GM23338 (cell line): ENCODE results near the gene MAD1L1.

ENCODE experiments used
- CREB1 ChIP-seq: fragments of 250-450 bp; sonication (Bioruptor Pico); IDR thresholded peaks from 2 replicates; pipeline ENCODE4 v1.5.0; 2020; ENCODE audit warnings: low read depth, mild to moderate bottlenecking, moderate library complexity
- EZH2 ChIP-seq: fragments of 200-600 bp; sonication (generic); IDR thresholded peaks from one replicate; pipeline ENCODE4 v1.8.0; 2017; ENCODE audit warnings: antibody characterized with exemption, mild to moderate bottlenecking, low read depth; ENCODE audit not compliant: unreplicated experiment
- EZH2phosphoT487 ChIP-seq: fragments of 200-600 bp; sonication (generic); IDR thresholded peaks from one replicate; pipeline ENCODE4 v1.8.1; 2018; ENCODE audit warnings: antibody characterized with exemption; ENCODE audit not compliant: unreplicated experiment
- JUNB ChIP-seq: IDR thresholded peaks from one replicate; pipeline ENCODE4 v1.6.1; 2016; ENCODE audit warnings: antibody characterized with exemption; ENCODE audit not compliant: unreplicated experiment
- NANOG ChIP-seq: IDR thresholded peaks from 2 replicates; pipeline ENCODE4 v1.6.1; 2016; ENCODE audit warnings: antibody characterized with exemption, borderline replicate concordance
- POLR2AphosphoS5 ChIP-seq: IDR thresholded peaks from 2 replicates; pipeline ENCODE4 v1.6.1; 2016; ENCODE audit warnings: antibody characterized with exemption, low read depth
- REST ChIP-seq: IDR thresholded peaks from one replicate; pipeline ENCODE4 v1.6.1; 2018; ENCODE audit warnings: antibody characterized with exemption; ENCODE audit not compliant: unreplicated experiment
- STAT1 ChIP-seq: IDR thresholded peaks from one replicate; pipeline ENCODE4 v1.6.1; 2016; ENCODE audit warnings: antibody characterized with exemption; ENCODE audit not compliant: unreplicated experiment
- ZNF114 ChIP-seq: fragments of 250-450 bp; sonication (Bioruptor Pico); IDR thresholded peaks from 2 replicates; pipeline ENCODE4 v1.5.0; 2020; ENCODE audit warnings: mild to moderate bottlenecking, moderate library complexity
- ZNF331 ChIP-seq: fragments of 250-450 bp; sonication (Bioruptor Pico); IDR thresholded peaks from 2 replicates; pipeline ENCODE4 v1.5.0; 2020; ENCODE audit warnings: low read depth, mild to moderate bottlenecking, moderate library complexity
- TF ChIP-seq, protein P1 (sequence below), 2 experiments: fragments of 200-600 bp in 1 of 2; sonication (generic) in 1 of 2; conservative IDR thresholded peaks; 2 replicates each; pipeline versions ENCODE4 v1.5.1 to v1.6.1; 2016 to 2017; ENCODE audit warnings: antibody characterized with exemption in 2 of 2, low read depth in 2 of 2, mild to moderate bottlenecking in 2 of 2, moderate library complexity in 1 of 2
- TF ChIP-seq, protein P2 (sequence below): IDR thresholded peaks from 2 replicates; pipeline ENCODE4 v1.6.1; 2016; ENCODE audit warnings: antibody characterized with exemption
- TF ChIP-seq, protein P3 (sequence below): fragments of 250-450 bp; sonication (Bioruptor Pico); IDR thresholded peaks from 2 replicates; pipeline ENCODE4 v1.5.0; 2020; ENCODE audit warnings: mild to moderate bottlenecking, moderate library complexity

DNA sequence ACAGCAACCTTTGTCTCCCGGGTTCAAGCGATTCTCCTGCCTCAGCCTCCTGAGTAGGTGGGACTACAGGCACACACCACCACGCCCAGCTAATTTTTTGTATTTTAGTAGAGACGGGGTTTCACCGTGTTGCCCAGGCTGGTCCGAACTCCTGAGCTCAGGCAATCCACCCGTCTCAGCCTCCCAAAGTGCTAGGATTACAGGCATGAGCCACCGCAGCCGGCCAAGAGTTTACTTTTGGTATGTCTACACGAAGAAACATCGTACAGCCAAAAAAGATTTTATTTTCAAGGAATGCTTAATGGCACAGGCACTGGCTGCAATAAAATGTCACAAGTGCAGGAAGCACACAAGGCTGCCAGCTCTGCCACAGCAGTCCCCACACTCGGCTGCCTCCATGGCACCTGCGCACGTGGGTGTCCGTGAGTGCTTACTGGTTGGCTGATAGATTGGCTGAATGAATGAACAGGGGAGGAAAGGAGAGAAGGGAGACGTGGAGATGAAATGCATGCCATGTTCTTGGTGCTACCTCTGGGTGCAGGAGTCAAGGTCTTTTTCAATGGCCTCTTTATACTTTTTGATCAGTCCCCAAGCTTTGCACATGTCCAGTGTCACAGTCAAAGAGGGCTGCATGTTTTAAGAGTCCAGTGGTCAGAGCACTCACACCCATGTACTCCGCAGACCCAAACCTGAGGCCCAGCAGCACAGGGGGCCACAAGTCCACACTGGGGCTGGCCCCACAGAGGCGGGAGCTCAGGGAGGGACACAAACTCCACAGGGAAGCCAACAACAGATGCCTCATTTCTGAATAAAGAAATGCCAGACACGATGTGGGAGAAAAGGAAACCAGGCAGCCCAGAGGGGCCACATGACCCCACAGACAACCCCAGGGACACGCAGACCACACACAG, 198.2 kb downstream of the MAD1L1 start:
- TF ChIP-seq, protein P1, sequence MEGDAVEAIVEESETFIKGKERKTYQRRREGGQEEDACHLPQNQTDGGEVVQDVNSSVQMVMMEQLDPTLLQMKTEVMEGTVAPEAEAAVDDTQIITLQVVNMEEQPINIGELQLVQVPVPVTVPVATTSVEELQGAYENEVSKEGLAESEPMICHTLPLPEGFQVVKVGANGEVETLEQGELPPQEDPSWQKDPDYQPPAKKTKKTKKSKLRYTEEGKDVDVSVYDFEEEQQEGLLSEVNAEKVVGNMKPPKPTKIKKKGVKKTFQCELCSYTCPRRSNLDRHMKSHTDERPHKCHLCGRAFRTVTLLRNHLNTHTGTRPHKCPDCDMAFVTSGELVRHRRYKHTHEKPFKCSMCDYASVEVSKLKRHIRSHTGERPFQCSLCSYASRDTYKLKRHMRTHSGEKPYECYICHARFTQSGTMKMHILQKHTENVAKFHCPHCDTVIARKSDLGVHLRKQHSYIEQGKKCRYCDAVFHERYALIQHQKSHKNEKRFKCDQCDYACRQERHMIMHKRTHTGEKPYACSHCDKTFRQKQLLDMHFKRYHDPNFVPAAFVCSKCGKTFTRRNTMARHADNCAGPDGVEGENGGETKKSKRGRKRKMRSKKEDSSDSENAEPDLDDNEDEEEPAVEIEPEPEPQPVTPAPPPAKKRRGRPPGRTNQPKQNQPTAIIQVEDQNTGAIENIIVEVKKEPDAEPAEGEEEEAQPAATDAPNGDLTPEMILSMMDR (conservative IDR thresholded peaks at IDR 0.05; ENCODE audit: low read depth in 2 of 2), result no peak
- TF ChIP-seq, protein P2, sequence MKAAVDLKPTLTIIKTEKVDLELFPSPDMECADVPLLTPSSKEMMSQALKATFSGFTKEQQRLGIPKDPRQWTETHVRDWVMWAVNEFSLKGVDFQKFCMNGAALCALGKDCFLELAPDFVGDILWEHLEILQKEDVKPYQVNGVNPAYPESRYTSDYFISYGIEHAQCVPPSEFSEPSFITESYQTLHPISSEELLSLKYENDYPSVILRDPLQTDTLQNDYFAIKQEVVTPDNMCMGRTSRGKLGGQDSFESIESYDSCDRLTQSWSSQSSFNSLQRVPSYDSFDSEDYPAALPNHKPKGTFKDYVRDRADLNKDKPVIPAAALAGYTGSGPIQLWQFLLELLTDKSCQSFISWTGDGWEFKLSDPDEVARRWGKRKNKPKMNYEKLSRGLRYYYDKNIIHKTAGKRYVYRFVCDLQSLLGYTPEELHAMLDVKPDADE, result no peak
- TF ChIP-seq EZH2 (no peak), POLR2AphosphoS5 (no peak), EZH2phosphoT487 (no peak), JUNB (no peak), CREB1 (CRISPR knock-in tag) (no peak), REST (no peak), ZNF114 (no peak), NANOG (no peak), ZNF331 (CRISPR knock-in tag) (no peak), STAT1 (no peak)
- TF ChIP-seq, protein P3, sequence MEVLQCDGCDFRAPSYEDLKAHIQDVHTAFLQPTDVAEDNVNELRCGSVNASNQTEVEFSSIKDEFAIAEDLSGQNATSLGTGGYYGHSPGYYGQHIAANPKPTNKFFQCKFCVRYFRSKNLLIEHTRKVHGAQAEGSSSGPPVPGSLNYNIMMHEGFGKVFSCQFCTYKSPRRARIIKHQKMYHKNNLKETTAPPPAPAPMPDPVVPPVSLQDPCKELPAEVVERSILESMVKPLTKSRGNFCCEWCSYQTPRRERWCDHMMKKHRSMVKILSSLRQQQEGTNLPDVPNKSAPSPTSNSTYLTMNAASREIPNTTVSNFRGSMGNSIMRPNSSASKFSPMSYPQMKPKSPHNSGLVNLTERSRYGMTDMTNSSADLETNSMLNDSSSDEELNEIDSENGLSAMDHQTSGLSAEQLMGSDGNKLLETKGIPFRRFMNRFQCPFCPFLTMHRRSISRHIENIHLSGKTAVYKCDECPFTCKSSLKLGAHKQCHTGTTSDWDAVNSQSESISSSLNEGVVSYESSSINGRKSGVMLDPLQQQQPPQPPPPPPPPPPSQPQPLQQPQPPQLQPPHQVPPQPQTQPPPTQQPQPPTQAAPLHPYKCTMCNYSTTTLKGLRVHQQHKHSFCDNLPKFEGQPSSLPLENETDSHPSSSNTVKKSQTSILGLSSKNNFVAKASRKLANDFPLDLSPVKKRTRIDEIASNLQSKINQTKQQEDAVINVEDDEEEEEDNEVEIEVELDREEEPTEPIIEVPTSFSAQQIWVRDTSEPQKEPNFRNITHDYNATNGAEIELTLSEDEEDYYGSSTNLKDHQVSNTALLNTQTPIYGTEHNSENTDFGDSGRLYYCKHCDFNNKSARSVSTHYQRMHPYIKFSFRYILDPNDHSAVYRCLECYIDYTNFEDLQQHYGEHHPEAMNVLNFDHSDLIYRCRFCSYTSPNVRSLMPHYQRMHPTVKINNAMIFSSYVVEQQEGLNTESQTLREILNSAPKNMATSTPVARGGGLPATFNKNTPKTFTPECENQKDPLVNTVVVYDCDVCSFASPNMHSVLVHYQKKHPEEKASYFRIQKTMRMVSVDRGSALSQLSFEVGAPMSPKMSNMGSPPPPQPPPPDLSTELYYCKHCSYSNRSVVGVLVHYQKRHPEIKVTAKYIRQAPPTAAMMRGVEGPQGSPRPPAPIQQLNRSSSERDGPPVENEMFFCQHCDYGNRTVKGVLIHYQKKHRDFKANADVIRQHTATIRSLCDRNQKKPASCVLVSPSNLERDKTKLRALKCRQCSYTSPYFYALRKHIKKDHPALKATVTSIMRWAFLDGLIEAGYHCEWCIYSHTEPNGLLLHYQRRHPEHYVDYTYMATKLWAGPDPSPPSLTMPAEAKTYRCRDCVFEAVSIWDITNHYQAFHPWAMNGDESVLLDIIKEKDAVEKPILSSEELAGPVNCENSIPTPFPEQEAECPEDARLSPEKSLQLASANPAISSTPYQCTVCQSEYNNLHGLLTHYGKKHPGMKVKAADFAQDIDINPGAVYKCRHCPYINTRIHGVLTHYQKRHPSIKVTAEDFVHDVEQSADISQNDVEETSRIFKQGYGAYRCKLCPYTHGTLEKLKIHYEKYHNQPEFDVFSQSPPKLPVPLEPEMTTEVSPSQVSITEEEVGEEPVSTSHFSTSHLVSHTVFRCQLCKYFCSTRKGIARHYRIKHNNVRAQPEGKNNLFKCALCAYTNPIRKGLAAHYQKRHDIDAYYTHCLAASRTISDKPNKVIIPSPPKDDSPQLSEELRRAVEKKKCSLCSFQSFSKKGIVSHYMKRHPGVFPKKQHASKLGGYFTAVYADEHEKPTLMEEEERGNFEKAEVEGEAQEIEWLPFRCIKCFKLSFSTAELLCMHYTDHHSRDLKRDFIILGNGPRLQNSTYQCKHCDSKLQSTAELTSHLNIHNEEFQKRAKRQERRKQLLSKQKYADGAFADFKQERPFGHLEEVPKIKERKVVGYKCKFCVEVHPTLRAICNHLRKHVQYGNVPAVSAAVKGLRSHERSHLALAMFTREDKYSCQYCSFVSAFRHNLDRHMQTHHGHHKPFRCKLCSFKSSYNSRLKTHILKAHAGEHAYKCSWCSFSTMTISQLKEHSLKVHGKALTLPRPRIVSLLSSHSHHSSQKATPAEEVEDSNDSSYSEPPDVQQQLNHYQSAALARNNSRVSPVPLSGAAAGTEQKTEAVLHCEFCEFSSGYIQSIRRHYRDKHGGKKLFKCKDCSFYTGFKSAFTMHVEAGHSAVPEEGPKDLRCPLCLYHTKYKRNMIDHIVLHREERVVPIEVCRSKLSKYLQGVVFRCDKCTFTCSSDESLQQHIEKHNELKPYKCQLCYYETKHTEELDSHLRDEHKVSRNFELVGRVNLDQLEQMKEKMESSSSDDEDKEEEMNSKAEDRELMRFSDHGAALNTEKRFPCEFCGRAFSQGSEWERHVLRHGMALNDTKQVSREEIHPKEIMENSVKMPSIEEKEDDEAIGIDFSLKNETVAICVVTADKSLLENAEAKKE, result no peak
